Heart right ventricle (tissue), 16 donors: ENCODE results near the gene ZMIZ1. TPM values are rescaled to one million over a fixed set of nuclear protein-coding genes. Genes with fewer than 3 reads are reported as not detected.

Source experiments
- ATAC-seq, 8 donors: fragments of 200-7000 bp; cut with Tn5 transposase; one replicate each; pipeline ENCODE4 v1.9.1; 2020; ENCODE audit warnings: mild to moderate bottlenecking in 8 of 8, moderate library complexity in 8 of 8, moderate number of reproducible peaks in 1 of 8
- DNase-seq, 2 donors: peaks; one replicate each; pipeline ENCODE4 v3.0.0-alpha.2; 2020
- H3K27ac ChIP-seq, 10 donors: fragments of 200-600 bp; sonication (generic) in 2 of 10; one replicate each; pipeline versions ENCODE4 v1.5.0 to v1.8.0; 2020 to 2022; ENCODE audit warnings: mild to moderate bottlenecking in 3 of 10
- H3K27me3 ChIP-seq, 7 donors: fragments of 200-600 bp; one replicate each; pipeline ENCODE4 v1.8.0; 2021 to 2022; ENCODE audit warnings: mild to moderate bottlenecking in 2 of 7
- H3K36me3 ChIP-seq, 9 donors: fragments of 200-600 bp; sonication (generic) in 1 of 9; one replicate each; pipeline versions ENCODE4 v1.5.0 to v1.8.0; 2020 to 2022; ENCODE audit warnings: mild to moderate bottlenecking in 2 of 9
- H3K4me1 ChIP-seq, 9 donors: fragments of 200-600 bp; sonication (generic) in 1 of 9; one replicate each; pipeline versions ENCODE4 v1.5.0 to v1.8.0; 2020 to 2022; ENCODE audit warnings: mild to moderate bottlenecking in 4 of 9
- H3K4me3 ChIP-seq, 10 donors: fragments of 200-600 bp; sonication (generic) in 2 of 10; one replicate each; pipeline versions ENCODE4 v1.5.0 to v1.8.0; 2020 to 2022; ENCODE audit warnings: mild to moderate bottlenecking in 7 of 10, moderate library complexity in 2 of 10
- H3K9me3 ChIP-seq, 11 donors: fragments of 200-600 bp in 10 of 11; sonication (generic) in 2 of 11; one replicate each; pipeline versions ENCODE4 v1.5.0 to v1.8.0; 2013 to 2022; ENCODE audit warnings: mild to moderate bottlenecking in 2 of 11, control low read depth in 1 of 11, moderate library complexity in 1 of 11
- WGBS, 2 donors: extraction: QIAGEN DNeasy Blood & Tissue Kit; methylation state at CpG; one replicate each; pipeline ENCODE4 v1.1.7; 2013; ENCODE audit warnings: inconsistent platforms in 1 of 2; 5-methylcytosine and 5-hydroxymethylcytosine counted together
- intact Hi-C, 10 donors: fragments of 100-400 bp; cut with DNase I; formaldehyde crosslinking; loops; one replicate each; pipeline versions ENCODE4 v1.11.1 to v1.14.2; 2022
- polyA plus RNA-seq, 2 donors: library from polyadenylated mRNA; stranded (reverse); fragments of 200-250 nt; gene quantifications; one replicate each; pipeline ENCODE4 v1.2.3, GENCODE V29; 2013
- total RNA-seq, 10 donors: library from RNA; stranded (reverse); fragmentation: NEBNext Ultra II Directional in 3 of 10; extraction: Animal tissue kit (Norgen Biotek cat#: 25700) in 3 of 10; gene quantifications; one replicate each; pipeline versions ENCODE4 v1.2.1 to v1.2.4, GENCODE V29; 2021 to 2023
- TF ChIP-seq, protein P1 (sequence below), 9 donors: fragments of 200-600 bp; sonication (generic) in 2 of 9; IDR thresholded peaks; one replicate each; pipeline versions ENCODE4 v1.5.0 to v1.8.0; 2021 to 2022; ENCODE audit warnings: antibody characterized with exemption in 9 of 9, mild to moderate bottlenecking in 5 of 9, moderate library complexity in 1 of 9
- donor health status: Arrhythmogenic right ventricular cardiomyopathy.
- donor health status: ischemic (EF 13 %, LVEDD 7.1; RV severe dilation, severe dysfunction).
- donor health status: healthy with polysubstance abuse.
- donor health status: DM: no; HTN: yes; CAD: no.
- donor health status: DM: no; HTN: no; CAD: no.
- donor health status: ischemic (EF 25% LVEDD 6.9; RV normal size, moderate dysfunction).
- donor health status: ischemic (EF 25% LVEDD 5.7; RV mildly dilated, moderate dysfunction).
- donor health status: healthy.
- donor health status: DM: yes; HTN: yes; CAD: no.
- donor health status: Ischemic cardiomyopathy.
- donor health status: ischemic (EF 35%, LVEDD 5.7; RV mildly dilated, moderate dysfunction).
- donor health status: nonischemic (EF 11% LVEDD 7.7; RV severe dilation, severe dysfunction).
- donor health status: DM: yes; HTN: yes; CAD: no.
- donor health status: PGD.
- donor health status: ischemic (EF 29% LVEDD 5.4; RV normal size, mild dysfunction).
- donor health status: nonischemic (EF 23%, LVEDD 6.1; RV moderate dilation, normal function).

The ZMIZ1 gene
- total and polyA plus RNA-seq, 12 donors: 24.2 to 61.5 (median 49.8) TPM

DNA sequence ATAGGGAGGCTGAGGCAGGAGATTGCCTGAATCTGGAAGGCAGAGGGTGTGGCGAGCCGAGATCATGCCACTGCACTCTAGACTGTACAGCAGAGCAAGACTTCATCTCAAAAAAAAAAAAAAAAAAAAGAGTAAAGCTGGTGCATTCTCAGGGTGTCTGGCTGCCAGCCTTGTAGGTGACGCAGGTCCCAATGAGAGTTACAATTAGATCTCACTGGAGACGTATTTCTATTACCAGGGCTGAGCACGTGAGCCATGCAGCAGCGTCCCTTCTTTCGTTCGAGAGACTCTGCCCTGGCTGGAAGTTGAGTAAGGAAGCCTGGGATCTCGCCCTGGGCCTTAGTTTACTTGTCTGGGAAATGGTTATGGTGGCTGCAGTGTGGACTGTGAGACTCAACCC lies 22.4 kb upstream of the ZMIZ1 start:
- 96 to 98% methylated on average over 9 of the region's 9 CpGs for WGBS, 2 donors
- DNase-seq: no peak
- Histone ChIP-seq H3K27me3 (no peaks in the 10 kb centered on the region), H3K36me3 (no peaks in the 10 kb centered on the region), H3K9me3 (peaks cover 0 to 4% (median 0%) of the 10 kb centered on the region in 11 donors), H3K27ac (peak overlapping the region in 1 of 10 donors; percentile 89), H3K4me3 (no peak overlapping the region), H3K4me1 (peaks cover 0 to 37% (median 9%) of the 10 kb centered on the region in 9 donors)
- intact Hi-C loops: loop anchor here in 2 of 10 donors (5.0 to 10.0 kb wide), 2 partner anchors 182 to 1539 kb away; no protein-coding TSS in a partner anchor
- TF ChIP-seq, protein P1, sequence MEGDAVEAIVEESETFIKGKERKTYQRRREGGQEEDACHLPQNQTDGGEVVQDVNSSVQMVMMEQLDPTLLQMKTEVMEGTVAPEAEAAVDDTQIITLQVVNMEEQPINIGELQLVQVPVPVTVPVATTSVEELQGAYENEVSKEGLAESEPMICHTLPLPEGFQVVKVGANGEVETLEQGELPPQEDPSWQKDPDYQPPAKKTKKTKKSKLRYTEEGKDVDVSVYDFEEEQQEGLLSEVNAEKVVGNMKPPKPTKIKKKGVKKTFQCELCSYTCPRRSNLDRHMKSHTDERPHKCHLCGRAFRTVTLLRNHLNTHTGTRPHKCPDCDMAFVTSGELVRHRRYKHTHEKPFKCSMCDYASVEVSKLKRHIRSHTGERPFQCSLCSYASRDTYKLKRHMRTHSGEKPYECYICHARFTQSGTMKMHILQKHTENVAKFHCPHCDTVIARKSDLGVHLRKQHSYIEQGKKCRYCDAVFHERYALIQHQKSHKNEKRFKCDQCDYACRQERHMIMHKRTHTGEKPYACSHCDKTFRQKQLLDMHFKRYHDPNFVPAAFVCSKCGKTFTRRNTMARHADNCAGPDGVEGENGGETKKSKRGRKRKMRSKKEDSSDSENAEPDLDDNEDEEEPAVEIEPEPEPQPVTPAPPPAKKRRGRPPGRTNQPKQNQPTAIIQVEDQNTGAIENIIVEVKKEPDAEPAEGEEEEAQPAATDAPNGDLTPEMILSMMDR (IDR thresholded peaks at IDR 0.05): no peak
- ATAC-seq: no peak

DNA sequence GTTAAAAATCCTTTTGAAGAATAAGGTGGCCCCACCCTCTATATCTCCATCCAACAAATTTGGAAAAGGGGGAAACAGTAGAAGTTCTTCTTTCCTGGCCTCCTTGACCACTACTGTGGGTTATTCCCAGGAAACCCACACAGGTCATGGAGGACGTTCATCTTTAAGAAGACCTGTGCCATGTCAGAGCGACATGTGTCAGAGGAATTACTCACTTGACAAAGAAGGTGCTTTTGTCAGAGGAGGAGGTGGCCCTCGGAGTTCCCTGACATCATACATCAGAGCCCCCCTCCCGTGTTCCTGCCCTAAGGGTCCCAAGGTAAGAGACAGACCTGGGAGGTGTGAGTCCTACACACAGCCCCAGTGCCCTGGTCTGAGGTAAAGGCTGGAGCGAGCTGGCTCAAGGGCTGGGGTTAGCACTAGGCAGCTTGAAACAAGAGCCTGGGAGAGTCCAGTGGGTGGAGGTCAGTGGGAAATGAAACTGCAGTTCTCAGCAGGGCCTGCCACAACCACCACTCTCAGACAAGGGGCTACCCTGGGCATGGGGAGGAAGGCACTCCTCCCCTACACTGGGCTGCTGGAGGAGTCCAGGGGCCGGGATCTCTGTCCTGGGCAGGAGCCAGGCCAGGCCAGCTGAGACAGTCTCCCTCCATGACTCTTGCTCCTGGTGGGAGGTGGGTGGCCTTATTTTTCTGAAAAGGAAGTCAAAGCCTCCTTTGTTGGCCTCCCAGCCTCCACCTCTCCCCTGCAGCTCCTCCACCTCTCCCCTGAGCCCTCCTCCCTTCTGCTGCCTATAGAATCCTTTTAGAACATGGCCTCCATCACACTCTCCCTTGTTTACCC lies 21.8 kb upstream of the ZMIZ1 start:
- peak; percentile 33 to 68 (median 51) for ATAC-seq
- no peak for DNase-seq
- no peak overlapping the region for H3K4me3 ChIP-seq
- 81 to 86% methylated on average over 6 of the region's 6 CpGs for WGBS, 2 donors
- peak overlapping the region in 1 of 10 donors; percentile 89 for H3K27ac ChIP-seq
- peaks cover 0 to 4% (median 0%) of the 10 kb centered on the region in 11 donors for H3K9me3 ChIP-seq
- H3K4me1 ChIP-seq: peaks cover 0 to 37% (median 9%) of the 10 kb centered on the region in 9 donors
- H3K36me3 ChIP-seq: no peaks in the 10 kb centered on the region
- no peaks in the 10 kb centered on the region for H3K27me3 ChIP-seq
- intact Hi-C loops: loop anchor here in 2 of 10 donors (5.0 to 10.0 kb wide), 2 partner anchors 182 to 1540 kb away; no protein-coding TSS in a partner anchor
- TF ChIP-seq, protein P1 (IDR thresholded peaks at IDR 0.05): no peak

DNA sequence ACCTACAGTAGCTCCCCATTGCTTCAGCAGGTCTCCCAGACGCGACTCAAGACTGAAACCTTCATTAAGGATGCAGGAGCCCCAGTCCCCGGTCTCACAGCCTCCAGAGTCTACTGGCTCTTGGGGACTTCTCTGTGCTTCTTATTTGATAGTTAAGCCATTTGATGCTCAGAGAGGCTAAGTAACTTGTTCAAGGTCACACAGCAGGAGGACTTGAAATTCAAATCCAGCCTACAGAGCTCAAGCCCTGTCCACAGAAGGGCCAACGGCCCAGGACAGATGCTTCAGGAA lies 21.2 kb upstream of the ZMIZ1 start:
- H3K36me3 ChIP-seq: no peaks in the 10 kb centered on the region
- H3K4me1 ChIP-seq: peaks cover 0 to 37% (median 9%) of the 10 kb centered on the region in 9 donors
- intact Hi-C loops: loop anchor here in 2 of 10 donors (5.0 to 10.0 kb wide), 2 partner anchors 183 to 1540 kb away; no protein-coding TSS in a partner anchor
- no peak overlapping the region for H3K4me3 ChIP-seq
- no peaks in the 10 kb centered on the region for H3K27me3 ChIP-seq
- DNase-seq (no peak), ATAC-seq (no peak)
- peak overlapping the region in 2 of 10 donors; percentile 36 to 89 for H3K27ac ChIP-seq
- TF ChIP-seq, protein P1 (IDR thresholded peaks at IDR 0.05): no peak
- 93 to 94% methylated on average over 4 of the region's 4 CpGs for WGBS, 2 donors
- peaks cover 0 to 4% (median 0%) of the 10 kb centered on the region in 11 donors for H3K9me3 ChIP-seq

DNA sequence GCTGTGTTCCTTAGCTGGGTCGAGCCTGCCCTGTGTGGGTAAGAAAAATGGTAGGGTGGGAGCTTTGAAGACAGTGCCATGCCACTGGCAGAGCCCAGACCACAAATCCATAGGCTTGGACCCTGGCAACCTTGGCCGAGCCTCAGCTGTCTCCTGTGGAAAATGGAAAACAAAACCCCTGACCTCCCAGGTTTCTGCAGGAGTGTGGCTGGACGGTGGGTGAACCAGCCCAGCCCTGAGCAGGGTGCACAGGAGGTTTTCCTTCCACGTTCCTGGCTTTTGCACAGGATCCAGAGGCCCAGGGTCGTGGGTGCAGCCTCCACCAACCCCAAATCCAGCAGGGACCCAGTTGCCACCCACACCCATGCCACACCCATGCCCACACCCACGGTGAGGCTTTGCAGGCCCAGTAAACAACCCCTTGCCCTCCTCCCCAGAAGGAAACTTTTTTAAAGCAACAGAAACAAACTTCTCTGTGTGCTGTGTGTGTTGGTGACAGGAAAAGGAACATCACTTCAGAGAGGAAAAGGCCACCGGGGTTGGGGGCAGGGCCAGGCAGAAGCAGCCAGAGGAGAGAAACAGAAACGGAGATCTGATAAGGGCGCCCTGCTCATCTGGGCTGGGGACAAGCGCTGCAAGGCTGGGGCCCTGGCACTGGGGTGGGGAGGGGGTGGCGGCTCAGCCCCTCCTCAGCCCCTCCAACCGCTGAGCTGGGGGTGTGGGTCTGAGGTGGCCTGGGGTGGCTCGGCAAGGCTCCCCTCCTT lies 20.7 kb upstream of the ZMIZ1 start:
- TF ChIP-seq, protein P1 (IDR thresholded peaks at IDR 0.05): no peak
- intact Hi-C loops: loop anchor here in 2 of 10 donors (5.0 to 10.0 kb wide), 2 partner anchors 183 to 1541 kb away; no protein-coding TSS in a partner anchor
- DNase-seq (no peak), ATAC-seq (peak in 6 of 8 donors; percentile 18 to 56 (median 44))
- peak overlapping the region in 3 of 10 donors; percentile 36 to 89 (median 52) for H3K27ac ChIP-seq
- H3K27me3 ChIP-seq: no peaks in the 10 kb centered on the region
- H3K36me3 ChIP-seq: no peaks in the 10 kb centered on the region
- peaks cover 0 to 37% (median 9%) of the 10 kb centered on the region in 9 donors for H3K4me1 ChIP-seq
- WGBS, 2 donors: 62 to 73% methylated on average over 13 of the region's 13 CpGs
- peaks cover 0 to 2% (median 0%) of the 10 kb centered on the region in 11 donors for H3K9me3 ChIP-seq
- H3K4me3 ChIP-seq: peak overlapping the region in 1 of 10 donors; percentile 24
